Stimulated activated CD8-positive, alpha-beta memory T cell treated with anti-CD3 and anti-CD28 coated beads, Interleukin-15, amount 100 ng/mL, for 48 hours (primary cell): ENCODE measurements around the gene CCDC61.

ENCODE experiments used
- DNase-seq, 2 donors: peaks; one replicate each; pipeline ENCODE4 v3.0.0-alpha.2; 2020; ENCODE audit warnings: low read depth in 2 of 2

Gene CCDC61

DNA sequence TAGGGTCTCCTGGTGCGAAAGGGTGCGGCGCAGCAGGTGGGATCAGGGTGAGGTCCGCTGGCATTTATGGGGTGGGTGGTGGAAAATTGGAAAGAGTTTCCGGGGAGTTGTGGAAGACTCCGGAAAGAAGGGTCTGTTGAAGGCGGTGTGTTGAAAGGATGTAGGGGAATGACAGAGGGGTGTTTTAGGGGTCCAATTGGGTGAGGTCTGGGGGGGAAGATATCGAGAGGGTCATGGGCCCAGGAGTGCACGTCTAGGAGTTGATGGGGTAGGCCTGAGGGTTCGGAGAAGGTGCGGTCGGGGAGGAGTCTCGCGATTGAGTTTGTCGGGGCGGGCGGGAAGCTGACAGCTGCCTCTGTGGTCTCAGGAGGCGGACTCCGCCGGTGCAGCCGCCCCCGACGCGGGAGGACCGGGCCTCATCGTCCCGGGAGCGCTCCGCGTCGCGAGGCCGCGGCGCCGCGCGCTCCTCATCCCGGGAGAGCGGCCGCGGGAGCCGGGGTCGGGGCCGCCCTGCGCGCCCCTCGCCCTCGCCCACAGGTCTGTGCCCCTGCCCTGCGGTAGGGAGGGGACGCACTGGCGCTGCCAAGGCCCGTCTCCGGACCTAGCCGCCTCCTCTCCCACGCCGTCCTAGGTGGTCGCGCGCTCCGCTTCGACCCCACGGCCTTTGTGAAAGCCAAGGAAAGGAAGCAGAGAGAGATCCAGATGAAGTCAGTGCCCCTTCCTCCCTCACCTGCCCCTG is 20.6 kb downstream of the CCDC61 start:
- peak; percentile 16 to 18 for DNase-seq

DNA sequence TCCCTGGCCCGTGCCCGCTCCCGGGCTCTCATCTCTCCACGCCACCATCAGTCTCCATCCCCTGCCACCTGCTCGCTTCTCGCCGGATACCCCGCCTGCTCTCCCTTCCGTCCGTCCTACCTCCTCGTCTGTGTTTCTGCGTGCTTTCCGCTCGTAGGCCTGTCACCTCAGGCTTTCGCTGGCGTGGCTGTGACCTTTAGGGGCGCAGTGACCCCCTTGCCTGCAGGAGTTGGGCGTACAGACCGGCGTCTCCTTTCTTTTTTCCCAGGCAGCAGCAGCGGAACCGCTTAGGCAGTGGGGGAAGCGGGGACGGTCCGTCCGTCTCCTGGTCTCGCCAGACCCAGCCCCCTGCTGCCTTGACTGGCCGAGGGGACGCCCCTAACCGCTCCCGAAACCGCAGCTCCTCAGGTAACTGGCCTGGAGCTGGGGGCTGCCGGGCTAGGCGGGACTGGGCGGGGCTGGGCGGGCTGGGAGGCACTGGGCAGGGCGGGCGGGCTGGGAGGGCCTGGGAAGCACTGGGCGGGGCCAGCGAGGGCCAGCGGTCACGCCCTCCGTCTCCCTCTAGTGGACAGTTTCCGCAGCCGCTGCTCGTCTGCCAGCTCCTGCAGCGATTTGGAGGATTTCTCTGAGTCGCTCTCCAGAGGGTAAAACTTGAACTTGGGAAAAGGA is 21.3 kb downstream of the CCDC61 start:
- DNase-seq: peak; percentile 71

DNA sequence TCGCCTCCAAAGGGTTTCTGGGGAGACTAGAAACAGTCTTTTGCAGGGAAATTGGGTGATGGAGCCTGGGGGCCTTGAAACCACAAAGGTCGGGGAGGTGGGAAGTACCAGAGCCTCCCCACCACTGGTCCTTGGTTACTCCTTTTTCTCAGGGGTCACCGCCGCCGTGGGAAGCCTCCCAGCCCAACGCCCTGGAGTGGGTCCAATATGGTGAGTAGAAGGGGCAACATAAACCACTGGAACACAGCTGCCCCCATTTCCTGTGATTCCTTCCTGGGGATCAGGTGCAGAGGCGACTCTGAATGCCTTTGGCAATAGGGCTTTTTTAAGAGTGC is 21.8 kb downstream of the CCDC61 start:
- no peak for DNase-seq

DNA sequence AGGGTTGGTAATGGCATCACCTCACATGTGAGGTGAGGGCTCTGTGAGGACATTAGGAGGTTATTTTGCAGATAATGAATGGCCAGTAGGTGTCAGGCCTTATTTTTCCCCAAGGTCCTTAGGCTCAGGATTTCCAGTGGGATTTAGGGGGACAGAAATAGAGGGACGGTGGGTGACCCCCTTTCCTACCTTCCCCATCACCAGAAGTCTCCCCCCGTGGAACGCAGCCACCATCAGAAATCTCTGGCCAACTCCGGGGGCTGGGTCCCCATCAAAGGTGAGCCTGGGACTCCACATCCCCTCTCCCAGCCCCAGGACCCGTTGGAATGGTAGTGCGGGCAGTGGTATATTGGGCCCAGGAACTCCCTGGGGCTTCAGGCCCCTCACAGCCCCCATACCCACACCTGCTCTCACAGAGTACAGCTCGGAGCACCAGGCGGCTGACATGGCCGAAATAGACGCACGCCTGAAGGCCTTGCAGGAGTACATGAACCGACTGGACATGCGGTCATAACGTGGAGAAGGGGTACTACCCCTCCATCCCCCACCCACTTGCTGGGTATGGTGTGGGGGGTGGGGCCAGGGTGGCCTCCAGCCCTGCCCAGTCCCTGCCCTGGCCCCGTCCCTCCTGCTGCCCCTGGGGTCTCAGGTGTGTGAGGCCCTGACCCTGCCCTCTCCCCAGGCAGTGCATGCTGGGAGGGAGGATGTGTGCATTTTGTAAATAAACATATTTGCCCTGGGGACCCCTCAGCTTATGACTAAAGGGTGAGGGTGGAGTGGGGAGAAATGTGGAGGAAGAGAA is 22.8 kb downstream of the CCDC61 start:
- DNase-seq: no peak

DNA sequence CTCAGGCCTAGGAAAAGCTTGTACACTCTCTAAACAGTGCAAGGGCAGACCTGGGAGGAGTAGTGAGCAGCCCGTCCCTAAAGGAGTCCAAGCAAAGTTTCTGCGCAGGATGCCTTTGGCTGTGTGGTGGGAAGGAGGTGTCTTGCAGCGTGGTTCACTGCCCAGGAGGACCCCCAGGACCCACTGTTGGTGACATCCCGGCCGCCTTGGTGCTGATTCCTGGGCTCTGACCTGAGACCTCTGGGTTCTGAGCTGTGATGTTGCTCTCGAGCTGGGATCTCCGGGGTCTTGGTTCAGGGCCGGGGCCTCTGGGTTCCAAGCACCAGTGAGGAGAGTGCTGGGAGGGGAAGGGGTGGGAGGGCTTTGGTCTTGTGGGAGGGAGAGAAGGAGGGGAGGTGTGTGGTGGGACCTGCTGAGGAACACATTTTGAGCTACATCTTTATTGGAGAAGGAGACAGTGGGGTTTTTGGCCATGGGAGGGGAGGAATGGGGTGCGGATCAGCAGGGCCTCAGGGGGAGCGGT is 23.5 kb downstream of the CCDC61 start:
- DNase-seq: no peak

DNA sequence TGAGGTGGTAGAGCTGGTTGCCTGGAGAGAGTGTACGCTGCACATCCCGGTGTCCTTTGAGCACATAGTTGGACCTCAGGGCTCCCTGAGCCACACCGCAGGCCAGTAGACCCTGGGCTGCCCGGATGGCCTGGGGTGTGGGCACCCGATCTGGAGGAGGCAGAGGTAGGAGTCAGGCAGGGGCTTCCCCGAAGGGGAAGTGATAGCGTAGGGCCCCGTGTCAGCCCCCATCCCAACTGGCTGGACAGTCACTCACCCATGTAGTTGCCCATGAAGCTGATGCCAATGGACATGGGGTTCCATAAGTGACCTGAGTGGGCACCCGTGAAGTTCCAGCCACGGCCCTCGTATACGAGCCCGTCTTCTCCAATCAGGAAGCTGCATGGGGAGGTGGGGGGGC is 24.0 kb downstream of the CCDC61 start:
- DNase-seq: no peak

DNA sequence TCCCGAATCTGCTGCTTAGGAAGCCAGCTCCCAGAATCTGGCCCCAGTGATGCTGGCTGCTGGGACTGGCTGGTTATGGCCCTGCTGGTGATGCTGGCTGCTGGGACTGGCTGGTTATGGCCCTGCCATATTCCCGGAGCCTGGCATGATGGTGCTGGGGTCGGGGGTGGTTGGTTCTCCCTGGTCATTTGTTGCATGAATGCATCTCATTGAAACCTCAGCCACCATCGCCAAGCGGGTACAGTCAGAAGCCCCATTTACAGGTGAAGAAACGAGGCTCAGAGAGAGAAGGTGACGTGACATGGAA is 25.5 kb downstream of the CCDC61 start:
- DNase-seq: no peak

DNA sequence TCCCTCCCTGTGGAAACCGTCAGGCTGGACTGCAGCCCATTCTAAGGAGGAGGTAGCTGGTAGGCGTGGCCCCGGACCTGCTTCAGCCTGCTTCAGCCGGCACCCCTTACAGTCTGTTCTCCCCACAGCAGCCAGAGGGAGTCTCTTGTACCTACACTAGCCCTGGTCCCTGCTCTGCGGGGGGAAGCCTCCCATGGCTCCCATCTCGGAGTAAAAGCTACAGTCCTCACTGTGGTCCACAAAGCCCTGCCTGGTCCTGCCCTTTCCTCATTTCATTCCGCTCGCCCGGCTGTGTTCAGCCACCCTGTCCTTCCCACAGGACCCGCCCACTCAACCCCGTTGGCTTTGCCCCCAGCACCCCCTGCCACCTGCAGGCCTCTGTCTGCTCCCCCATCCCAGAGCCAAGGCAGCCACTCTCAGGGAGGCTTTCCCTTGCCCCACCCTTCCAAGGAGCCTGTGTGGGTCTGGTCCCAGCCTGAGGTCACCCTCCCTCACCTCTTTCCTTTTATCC is 26.3 kb downstream of the CCDC61 start:
- no peak for DNase-seq

DNA sequence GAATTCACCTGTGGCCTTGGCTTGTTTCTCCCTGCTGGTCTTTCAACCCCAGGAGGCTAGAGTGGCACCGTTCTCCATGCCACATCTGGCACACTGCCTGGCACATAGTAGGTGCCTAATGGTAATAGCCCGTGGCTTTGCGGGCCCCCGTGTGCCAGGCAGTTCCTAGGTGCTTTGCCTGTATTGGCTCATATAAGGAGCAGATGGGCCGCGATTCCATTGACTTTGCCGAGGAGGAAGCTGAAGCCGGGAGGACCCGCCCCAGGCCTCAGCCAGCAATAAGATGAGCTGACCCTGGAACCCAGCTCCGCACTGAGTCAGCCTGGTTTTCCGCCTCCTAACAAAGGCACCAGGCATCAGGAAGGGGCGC is 26.8 kb downstream of the CCDC61 start:
- DNase-seq: no peak

DNA sequence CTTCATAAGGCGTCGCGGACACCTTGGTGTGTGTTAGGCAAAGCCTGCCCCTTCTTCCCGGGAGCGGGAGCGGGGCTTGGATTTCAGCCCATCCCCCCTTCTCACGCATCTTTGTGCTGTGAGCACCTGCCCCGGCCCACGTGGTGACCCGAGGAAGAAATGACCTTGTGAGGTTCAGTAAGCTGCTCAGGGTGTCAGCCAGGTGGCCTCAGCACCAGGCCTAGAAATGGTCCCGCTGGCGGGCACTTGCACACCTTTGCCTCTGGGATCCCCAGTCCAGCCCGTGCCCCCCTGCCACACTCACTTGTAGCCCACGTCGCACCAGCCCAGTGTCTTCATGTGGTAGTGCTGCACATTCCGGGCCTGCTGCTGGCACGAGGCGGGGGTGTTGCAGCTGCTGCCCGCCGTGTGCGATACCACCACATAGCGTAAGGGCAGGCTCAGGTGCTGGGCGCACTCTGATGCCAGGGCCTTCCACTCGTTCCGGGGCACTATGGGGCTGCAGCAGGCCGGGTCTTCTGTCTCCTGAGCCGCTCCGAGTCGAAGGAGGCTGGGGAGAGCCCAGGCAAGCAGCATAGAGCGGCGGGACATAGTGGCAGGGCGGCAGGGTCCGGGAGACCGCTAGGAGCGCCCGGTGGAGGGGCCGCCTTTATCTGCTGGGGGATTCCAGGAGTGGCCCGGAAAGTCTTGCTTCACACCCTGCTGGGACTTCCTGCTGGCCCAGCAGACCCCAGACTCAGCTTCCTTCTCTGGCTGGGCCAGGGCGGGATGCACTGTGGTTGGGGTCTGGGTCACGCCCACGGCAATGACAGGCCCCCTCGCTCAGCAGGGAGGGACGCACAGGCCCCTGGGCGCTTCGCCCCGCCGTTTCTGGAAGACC is 27.4 kb downstream of the CCDC61 start, which contains the start of gene PGLYRP1:
TSS of gene PGLYRP1 (minus strand) at position 623 of the 880 bp plus-strand sequence. CDS start at position 591, 32 bp downstream.
- DNase-seq: no peak

DNA sequence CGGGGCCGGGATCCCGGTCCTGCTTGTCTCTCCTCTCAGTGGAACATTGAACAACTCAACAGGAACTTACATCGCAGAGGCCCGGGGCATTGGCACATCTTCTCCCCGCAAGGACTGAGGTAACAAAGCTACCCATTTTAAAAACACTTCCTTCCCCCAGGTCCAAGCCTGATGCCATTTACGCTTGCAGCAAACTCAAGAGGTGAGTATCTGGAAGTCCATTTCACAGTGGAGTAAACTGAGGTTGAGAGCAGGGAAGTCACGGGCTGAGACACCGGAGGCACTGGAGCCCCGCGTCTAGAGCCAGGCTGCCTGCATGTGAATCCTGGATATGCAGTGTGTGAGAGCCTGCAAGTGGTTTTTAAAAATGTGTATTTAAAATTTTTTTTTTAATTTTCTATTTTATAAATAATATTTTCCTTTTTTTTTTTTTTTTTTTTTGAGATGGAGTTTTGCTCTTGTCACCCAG is 28.1 kb downstream of the CCDC61 start:
- no peak for DNase-seq

DNA sequence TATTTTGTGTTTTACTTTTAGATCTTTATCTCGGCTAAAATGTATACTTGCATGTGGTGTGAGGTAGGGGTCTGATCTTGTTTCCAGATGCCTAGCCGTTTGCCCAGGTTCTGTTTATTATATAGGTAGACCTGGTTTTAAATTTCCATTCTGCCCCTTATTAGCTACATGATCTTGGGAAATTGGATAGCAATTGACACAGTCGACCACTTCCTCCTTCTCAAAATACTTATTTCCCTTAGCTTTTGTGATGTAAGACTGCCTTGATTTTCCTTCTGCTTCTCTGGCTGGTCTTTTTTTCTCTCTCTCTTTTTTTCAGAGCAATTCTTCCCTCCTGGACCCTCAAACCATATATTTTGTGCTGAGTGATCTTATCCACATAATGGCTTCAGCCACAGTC is 30.6 kb downstream of the CCDC61 start:
- no peak for DNase-seq

DNA sequence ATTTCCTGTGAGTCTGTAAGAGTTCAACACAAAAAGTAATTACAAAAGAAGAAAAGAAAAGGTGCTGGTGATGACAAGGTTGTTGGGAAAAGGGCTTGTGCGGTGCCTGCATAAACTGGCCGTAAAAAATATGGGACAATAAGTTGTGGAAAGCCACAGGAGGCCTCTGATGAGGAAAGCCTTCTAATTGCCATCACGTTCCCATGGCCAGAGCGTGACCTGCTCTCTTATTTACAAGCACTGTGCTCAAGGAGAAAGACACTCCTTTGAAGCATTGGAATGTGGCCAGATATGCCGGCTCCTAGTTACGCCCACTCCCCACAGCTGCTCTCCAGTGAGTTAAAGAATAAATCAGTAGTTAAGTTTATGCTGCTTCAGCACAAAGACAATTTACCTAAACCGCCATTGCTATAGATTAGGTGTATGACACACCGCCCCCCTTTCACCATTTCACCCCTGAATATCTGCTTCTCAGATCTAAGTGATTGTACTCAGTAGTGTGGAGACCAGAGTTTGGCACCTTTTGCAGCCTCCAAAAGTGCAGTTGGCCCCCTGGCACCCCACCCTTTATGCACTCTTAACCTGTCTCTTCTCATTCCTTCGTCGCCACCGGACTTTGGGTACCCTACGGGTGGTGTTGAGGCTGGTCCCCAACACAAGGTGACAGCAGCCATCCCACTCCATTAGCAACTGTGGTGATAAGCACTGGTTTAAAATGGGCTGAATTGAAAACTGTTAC is 35.7 kb downstream of the CCDC61 start:
- no peak for DNase-seq

DNA sequence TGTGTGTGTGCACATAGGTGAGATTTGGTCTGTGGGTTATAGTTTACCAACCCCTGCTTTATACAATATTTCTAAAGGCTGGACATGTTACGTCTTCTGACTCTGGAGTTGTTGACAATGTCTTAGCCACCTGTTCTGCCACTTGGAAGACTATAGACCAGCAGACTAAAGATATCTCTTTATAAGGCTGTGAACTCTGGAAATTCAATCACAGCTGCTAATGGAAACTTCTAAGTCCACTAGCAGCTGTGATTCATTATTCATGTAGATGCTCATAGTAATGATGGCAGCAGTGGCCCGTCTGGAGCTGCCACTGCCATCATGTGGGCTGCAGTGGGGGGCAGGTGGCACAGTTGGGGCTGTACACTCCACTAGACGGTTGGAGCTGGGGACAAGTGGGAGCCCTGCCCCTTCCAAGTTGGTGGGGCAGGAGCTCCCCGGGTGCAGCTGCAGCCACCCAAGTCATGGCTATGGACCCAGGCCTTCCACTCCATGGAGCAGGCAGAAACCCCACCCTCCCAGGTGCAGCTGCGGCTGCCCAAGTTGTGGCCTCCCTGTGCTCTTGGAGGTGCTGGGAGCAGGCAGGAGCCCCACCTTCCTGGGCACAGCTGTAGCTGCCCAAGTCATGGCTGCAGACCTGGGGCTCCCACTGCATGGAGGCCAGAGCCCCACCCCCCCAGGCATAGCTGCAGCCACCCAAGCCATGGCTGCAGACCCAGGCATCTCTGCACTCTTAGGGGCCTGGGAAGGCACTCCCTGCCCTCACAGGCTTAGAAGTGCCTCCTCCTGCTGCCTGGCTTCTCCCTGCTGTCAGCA is 36.7 kb downstream of the CCDC61 start:
- DNase-seq: no peak

DNA sequence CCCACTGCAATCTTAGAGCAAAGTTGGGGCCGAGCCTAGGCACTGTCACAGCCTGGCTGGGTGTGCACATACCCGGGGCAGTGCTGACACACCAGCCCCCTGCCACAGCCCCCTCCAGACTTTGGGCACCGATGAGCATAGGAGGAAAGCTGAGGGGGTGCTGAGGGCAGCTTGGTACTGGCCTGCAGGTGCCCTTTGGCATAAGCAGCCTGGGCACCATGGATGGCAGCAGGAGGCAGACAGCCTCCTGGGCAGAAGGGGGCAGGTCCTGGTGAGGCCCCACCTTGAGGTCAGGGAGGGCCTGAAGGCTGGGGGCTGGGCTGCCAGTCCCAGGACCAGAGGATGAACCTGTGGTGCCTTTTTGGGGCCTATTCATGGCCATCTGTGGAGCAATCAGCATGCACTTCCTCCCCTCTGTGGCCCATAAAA is 37.3 kb downstream of the CCDC61 start:
- DNase-seq: no peak

DNA sequence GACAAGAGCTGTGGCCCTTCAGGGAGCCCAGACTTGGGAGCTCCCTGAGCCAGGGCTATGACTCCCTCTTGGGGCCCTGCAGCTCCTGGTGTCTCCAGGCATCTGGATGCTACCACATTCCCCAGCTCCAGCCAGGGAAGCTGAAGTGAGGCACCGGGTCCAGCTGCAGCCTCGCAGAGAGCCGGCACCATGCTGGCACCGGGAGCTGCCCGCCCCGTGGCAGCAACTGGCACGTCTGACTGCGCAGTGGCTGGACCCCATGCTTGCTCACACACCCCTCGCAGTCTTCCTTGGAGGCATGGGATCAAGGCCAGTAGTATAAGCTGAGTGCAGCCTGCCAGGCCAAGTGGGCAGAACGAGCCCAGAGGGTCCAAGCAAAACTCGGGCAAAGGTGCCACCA is 38.1 kb downstream of the CCDC61 start:
- no peak for DNase-seq

DNA sequence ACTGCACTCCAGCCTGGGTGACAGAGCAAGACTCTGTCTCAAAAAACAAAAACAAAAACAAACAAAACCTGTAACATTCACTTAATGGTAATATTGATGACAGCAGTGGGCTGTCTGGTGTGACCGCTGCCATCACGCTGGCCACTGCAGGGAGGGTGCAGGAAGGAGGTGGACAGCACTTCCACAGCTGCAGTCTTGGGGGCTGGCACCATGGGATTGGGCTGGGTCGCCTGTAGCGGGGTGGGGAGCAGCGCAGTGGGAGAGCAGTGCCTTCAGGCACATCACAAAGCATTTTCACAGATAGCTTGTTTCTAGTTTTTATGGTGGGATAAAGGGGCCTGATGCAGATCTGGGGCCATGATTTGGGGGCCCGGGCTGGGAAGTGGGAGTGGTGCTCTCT is 40.3 kb downstream of the CCDC61 start:
- no peak for DNase-seq

DNA sequence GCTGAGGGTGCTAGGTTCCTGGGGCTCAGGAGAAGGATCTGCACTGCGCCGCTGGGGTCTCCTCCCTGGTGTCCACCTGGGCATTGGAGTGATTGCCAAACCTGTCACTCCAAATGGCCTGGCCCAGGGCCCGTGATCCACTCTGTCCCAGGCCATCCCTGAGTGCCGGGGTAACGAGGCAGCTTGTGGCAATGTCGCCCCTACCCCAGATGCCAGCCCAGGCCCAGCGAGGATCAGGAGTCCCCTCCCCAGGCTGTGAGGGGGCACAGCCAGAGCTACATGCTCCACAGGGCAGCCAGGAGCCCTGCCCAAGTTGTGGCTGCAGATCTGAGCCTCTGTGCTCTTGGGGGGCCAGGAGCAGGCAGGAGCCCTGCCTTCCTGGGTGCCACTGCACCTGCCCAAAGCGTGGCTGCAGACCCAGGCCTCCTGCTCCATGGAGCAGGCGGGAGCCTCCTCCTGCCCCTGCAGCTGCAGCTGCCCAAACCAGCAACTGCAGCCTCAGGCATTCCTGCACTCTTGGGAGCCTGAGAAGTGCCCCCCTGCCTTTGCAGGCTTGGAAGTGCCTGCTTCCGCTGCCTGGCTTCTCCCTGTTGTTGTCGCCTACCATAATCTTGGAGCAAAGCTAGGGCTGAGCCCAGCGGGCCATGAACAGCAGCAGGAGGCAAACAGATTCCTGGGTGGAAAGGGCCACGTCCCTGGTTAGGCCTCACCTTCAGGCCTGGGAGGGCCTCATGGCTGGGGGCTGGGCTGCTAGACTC is 40.9 kb downstream of the CCDC61 start:
- DNase-seq: no peak

DNA sequence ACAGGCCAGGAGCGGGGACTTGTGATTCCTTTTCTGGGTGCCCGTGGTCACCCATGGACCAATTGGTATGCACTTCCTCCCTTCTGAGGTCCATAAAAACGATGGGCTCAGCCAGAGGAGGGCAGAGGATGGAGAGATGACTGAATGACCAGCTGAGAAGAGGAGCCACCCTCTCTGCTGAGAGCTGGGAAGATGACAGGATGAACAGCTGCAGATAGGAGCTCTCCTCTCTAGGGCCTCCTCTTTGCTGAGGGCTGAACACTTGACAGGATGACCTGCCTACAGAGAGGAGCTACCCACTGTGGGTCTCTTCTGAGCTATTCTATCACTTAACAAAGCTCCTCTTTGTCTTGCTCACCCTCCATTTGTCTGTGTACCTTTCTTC is 41.5 kb downstream of the CCDC61 start:
- DNase-seq: no peak
